ENCODE results near the gene EFS.
"Not testable (repeated sequence)": the region's sequence is repeated elsewhere in the genome, so short reads cannot be mapped to it uniquely, and the experiment has no call there.

The EFS gene

DNA sequence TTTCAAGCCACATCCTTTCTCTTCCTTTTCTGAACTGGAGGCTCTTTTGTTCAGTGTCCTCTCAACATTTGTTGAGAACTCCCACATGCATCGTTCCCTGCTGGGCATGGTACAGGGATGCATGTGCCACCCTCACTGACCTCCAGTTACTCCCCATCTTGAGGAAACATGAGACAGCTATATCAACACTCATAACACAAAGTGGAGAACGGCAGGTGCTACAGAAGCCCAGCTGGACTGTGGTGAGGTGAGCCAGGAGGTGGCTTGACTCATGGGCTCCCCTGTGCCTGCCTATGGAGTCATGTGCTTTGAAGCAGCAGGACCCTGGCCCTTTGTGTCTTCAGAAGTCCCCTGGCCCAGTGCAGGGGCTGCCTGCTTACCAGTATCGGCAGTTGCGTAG lies 33.4 kb upstream of the EFS start:
- DNase-seq = no peak

DNA sequence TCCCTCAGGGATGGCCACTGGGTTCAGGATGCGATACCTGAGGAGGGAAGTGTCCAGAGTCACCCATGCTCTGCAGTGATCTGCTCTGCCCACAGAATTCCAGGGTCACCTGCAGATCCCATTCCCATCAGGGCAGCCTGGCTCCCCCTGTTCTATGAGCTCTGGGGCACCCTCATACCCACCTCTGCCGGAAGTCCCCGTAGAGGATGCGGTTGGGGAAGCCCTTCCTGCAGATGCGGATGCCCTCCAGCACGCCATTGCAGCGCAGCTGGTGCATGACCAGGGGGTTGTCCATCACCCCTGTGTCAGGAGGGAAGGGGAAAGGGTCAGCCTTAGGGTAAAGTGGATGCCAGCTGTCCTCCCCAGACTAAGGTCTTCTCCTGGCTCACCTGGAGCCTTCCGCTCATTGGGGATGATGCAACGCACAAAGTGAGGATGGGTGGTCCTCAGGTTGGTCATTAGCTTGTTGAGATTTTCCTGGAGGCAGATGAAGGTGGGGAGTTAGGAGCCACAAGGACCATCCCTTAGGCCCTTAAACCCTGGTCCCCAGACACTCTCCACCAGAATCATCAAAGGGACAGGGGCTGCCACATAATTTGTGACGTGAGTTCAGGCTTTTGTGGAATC lies 31.9 kb upstream of the EFS start:
- no peak for DNase-seq

DNA sequence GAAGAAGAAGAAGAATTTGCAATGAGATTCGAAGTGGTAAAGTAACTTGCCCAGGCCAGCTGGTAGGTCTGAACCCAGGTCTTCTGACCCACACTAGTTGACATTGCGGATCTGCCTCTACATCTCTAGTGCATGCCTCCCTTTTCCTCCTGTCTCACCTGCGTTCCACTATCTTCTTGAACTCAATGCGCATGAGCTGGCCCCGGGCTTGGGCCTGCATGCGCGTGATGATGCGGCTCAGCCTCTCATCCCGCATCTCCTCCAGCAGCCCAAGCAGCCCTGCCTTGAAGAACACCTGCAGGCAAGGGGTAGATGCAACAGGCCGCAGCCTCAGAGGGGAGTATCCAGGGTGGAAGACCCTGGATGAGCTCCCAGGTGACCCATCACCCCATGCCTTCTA lies 31.2 kb upstream of the EFS start:
- no peak for DNase-seq

DNA sequence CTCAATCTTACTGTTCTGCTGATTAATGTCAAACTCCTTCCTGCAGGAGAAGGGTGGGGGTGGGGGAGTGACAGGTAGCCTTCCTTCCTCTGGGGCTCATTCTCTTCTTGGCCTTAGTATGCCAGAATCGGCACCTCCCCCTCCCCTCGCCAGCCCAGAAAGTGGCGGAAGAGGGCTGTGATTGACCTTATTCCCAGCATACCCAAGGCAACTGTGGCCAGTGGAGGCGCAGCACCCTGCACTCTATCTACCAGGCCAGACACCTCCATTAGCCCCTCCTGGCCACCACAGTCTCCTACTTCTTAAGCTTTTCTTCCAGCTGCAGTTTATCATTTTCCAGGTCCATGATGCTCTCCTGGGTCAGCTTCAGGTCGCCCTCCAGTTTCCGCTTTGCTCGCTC lies 27.6 kb upstream of the EFS start:
- DNase-seq = no peak

DNA sequence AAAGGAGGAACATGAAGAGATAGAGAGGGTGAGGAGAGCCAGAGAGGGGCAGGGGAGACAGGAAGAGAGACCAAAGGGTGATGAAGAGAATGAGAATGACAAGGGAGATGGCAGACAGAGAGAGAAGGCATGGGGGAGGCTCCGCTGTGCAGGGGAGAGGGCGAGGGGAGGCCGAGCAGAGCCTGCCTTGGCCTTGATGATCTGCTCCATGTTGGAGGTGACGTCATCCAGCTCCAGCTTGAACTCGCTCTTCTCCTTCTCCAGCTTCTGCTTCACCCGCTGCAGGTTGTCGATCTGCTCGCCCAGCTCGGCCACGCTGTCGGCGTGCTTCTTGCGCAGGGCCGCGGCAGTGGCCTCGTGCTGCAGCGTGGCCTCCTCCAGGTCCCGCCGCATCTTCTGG lies 24.9 kb upstream of the EFS start:
- DNase-seq = not testable (repeated sequence)

DNA sequence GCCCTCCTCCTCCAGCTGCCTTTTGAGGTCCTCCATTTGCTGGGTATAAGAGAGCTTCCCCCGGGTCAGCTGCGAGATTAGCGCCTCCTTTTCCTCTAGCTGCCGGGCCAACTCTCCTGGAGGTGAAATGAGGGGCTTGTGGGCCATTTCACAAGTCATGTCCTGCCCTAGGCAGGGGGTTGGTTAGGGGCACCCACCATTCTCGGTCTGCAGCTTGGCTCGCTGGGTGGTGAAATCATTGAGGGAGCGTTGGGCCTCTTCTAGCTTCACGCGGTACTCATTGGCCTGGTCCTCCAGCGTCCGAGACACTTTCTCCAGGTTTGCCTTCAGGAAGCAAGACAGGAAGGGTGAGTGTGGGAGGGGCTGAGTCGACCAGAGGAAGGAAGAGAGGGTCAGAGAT lies 24.4 kb upstream of the EFS start:
- DNase-seq = no peak

DNA sequence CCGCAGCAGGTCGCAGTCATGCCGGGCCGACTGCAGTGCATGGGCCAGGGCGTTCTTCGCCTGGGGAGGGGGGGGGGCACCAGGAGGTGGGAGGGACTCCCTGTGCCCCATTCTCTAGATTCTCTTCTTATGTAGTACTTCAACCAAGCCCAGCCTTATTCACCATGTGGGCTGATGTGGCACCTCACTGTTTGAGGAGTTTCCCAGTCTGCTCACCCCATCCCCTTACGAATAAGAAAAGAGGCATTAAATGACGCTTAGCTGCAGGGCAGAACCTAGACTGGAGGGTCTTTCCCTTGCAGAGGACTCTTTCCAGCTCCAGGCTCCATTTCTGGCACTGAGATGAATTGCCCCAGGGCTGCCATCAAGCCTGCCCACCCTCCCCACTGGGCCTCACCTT lies 24.0 kb upstream of the EFS start:
- no peak for DNase-seq

DNA sequence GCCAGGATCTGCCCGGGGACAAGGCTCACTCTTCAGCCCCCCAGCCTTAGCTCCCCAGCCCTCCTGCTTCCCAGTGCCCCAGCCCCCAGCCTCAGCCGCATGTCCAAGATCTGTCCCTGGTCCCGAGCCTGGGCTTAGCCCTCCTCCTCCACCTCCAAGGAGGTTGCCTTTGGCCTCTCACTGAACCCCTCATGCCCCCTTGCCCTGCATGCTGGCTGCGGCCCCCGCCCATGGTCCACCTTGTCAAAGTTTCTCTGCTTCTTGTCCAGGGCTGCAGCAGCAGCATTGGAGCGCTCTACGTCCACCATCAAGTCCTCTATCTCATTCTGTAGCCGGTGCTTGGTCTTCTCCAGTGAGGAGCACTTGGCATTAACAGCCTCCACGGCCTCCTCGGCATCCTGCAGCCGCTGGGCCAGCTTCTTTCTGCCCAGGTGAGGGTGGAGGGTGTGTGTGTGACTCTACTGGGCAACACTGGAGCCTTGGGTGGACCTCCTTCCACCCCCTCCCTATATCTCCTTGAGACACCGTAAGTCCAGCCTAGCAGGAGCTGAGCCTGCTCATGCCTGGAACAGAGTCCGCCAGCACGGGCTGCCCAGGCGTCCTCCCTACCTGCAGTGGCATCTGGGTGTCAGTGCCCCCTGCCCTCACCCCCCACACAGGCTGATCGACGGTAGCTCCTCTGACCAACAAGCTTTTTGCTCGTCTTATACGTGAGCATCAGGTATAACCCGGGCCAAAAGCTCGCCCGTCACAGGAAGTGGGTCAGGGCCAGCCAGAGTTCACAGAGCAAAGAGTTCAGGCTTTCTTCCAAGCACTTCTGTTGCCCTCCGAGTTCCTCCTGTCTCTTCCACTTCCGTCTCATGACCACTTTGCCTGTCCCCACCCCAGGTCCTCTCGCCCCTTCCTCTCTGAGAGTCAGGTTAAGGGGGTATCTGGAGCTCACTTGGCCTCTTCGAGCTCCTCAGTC lies 23.2 kb upstream of the EFS start:
- DNase-seq = no peak

DNA sequence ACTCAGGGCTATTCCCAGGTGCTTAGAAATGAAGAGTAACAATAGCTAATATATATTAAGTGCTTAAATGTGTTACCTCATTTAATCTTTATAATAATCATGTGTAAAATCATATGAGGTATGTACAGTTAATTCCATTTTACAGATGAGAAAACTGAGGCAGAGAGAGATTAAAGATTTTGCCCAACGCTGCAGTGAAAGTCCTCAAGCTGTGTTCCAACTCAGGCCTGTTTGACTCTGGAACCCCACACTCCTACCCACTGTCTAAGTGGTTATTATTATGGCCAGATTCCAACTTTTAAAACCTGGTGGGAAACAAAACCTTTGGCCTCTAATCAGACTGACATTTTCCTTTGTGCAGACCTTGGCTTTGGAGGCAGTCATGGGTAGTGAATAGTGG lies 22.0 kb upstream of the EFS start:
- no peak for DNase-seq

DNA sequence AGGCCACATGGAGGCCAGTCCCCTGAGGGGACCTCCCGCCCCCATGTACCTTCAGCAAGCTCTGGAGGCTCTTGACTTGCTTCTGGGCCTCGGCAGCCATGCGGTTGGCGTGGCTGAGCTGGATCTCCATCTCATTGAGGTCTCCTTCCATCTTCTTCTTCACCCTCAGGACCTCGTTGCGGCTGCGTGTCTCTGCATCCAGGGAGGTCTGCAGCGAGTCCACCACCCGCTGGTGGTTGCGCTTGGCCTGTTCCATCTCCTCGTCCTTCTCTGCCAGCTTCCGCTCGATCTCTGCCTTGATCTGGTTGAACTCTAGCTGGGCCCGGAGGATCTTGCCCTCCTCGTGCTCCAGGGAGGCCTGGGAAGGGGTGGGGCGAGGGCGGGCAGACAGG lies 21.3 kb upstream of the EFS start:
- not testable (repeated sequence) for DNase-seq

DNA sequence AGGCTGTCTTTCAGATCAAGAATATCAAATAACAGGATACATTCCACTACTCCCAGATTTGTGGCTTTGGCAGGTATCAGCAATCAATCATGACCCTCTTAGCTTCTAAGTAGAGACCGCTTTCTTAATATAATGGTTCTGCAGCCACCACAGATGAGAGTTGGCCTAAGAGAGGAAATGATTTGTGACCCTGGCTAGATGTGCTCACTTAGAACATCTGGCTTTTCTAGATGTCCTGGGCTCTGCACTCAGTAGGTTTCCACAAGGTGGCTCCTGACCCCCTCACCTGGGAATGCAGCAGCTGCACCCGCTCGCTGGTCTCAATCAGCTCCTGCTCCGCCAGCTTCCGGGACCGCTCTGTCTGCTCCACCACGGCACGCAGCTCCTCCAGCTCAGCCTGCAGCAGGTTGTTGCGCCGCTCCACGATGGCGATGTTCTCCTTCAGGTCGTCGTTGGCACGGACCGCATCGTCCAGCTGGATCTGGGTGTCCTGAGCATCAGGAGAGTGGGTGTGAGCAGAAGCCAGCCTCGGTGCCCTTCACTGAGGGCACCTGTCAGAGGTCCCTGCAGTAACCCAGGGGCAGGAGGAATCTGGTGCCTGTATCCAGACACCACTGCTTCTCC lies 20.8 kb upstream of the EFS start:
- no peak for DNase-seq

DNA sequence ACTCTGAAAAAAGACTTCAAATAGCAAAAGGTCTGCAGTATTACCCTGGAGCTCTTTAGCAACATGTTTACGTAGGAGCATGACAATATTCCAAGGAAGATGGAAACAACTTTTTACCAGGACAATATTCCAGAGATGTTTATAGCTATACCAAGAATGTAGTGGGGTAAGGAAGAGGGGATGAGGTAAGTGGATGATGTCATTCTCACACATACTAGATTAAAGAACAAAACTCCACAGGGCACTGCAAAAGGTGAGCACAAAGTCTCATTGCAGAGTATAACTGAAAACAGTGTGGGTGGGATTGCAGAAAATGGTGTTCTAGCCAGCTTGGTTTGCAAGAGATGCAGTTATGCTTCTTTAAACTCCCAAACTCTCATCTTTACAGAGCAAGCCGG lies 20.3 kb upstream of the EFS start:
- DNase-seq = no peak

DNA sequence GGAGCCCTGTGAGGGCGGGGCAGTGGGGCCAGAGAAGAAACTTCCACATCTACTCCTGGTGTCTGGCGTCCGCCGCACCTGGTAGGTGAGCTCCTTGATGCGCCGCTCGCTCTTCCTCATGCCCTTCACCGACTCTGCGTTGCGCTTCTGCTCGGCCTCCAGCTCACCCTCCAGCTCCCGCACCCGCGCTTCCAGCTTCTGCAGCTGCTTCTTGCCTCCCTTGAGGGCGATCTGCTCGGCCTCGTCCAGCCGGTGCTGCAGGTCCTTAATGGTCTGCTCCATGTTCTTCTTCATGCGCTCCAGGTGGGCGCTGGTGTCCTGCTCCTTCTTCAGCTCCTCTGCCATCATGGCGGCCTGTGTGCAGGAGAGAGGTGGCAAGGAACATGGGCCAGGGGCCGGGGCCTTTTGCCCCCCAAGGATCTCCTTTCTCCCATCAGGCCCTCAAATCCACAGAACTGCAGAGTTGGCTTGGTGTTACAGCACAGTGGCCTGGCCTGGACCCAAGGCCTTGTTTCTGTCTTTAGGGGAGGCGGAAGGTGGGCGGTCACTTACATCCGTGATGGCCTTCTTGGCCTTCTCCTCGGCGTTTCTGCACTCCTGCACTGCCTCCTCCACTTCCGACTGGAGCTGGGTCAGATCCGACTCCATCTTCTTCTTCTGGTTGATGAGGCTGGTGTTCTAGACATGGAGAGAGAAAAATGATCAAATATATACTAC lies 19.6 kb upstream of the EFS start:
- no peak for DNase-seq

DNA sequence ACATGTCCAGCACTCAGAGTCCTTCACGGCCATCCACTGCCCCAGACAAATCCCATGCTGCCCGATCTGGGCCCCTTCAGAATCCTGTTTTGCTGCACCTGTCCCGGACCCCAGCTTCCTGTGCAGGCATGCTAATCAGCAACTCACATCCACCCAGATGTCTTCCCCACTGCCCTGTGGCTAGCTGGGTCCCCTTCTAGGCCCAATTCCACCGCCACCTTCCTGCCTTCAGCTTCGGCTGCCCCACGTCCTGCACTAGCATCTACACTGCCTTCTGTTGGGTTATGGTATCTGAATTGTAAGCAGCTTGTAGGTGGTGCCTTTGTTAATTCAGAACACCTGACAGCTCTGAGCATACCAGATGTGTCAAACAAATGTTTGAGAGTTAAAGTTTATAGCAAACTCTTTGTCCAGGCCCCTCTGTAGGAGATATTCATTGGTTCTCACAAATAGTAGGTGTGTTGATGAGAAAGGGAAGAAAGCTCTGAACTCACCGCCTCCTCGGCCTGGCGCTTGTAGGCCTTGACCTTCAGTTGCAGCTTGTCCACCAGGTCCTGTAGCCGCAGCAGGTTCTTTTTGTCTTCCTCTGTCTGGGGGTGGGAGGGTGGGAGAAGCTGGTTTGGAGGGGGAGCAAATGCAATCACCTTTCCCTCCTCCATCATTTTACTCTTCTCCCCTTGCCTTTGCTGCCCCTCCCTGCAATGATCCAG lies 17.9 kb upstream of the EFS start:
- DNase-seq = no peak

DNA sequence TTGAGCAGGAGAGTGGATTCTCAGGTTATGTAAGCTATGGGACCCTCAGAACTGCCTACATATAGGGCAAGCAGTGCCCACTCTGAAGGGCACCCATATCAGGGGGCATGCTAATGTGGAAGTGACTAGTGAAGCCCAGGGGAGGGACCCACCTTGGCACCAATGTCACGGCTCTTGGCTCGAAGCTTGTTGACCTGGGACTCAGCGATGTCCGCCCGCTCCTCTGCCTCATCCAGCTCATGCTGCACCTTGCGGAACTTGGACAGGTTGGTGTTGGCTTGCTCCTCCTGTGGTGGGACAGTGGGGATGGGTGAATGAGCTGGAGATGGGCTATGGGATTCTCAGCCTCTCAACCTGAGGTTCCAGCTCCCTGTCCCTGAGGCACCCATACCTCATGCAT lies 17.3 kb upstream of the EFS start:
- DNase-seq = no peak

DNA sequence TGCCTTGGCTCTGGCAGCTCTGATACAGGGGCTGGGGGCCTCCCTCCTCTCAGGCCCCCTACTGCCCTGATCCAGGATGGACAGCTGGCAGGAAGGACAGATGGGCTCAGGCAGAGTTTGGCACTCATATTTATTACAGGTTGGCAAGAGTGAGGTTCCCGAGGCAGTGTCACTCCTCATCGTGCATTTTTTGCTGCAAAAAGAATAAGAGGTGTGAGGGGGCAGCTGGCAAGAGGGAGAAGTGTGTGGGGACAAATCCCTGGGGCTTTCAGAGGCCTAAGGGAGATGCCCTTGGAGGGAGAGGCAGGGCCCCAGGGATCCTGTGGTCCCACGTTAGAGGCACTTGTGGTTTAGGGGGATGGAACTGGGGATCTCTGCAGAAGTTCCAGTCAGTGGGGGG lies 16.9 kb upstream of the EFS start:
- DNase-seq = no peak

DNA sequence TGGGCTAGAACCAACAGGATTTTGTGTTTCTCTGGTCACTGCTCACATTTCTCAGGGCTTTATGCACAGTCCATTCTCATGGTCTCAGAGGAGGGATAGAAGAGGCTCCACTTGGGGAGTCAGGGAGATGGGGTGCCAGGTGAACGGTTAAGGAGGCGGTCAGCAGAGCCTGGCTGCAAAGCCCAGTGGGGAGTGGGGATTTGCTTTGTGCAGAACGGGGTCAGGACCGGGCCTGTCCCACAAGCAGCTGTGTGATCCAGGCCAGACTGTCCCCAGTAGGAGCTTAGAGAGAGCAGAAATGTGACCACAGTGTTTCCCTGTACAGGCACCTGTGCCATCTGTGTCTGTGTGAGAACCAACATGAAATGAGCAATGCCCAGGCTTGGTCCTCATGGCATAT lies 16.0 kb upstream of the EFS start:
- no peak for DNase-seq

DNA sequence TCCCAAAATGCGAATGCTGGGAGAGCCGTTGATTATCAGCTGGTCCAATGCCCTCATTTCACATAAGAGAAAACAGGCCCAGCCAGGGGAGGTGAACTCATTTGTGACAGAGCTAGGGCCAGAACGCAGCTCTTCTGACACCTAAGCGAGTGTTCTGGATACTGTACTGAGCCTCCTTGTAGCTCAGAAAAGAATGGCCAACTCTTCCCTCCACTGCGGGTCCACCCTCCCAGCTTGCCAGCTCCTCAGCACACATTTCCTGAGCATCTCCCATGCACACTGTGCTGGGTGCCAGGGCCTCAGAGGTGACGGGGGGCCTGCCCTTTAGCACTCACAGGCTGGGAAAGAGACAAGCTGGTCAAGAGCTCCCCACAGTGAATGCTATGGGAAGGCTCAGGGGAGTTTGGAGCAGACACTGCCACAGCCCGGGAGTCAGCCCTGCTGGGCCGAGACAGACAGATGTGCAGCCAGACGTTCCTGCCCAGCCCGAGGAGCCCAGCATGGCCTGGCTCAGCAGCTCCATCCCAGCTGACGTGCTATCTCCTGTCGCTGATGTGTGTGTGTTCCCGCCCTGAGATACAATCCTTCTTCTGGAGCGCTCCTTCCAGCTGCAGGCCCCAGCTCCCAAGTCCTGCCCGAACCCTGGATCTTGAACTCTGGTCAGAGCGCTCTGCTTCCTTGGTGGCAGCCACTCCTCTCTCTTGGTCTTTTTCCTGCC lies 15.4 kb upstream of the EFS start:
- no peak for DNase-seq

DNA sequence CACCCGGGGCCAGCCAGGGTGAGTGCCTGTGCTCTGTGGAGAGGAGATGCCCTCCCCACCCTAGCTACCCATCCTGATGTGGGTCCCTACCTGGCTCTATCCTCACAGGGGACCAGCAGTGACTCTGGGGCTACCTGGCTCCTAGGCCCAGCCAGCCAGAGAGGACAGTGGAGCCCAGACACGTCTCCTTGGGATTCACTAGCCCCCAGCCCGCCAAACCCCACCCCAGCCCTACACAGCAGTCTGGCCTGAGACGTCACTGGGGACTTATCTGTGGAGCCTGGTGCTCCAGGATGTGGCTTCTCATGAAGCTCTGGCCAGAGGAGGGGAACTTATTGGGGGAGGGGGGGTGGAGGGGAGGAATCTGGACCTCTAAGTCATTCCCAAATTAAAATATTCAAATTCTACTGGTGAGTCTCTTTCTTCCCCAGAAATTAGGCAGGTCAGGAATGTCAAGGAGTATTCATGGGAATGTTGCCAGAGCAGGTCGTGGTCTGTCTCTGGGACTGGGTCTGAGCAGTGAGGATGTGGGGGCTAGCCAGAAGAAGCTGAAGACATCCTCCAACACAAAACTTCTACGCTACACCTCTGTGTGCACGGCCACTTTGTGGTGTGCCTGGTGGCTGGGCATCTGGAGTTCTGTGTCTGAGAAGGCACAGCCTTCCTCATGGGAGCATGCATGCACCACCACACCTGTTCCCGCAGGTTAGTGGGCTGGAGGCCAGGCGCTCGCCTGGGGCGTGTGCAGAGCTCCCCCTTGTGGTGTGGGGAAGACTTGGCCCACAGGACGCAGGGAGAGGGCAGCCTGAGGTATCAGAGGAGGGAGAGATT lies 14.6 kb upstream of the EFS start:
- DNase-seq = peak; percentile 22

DNA sequence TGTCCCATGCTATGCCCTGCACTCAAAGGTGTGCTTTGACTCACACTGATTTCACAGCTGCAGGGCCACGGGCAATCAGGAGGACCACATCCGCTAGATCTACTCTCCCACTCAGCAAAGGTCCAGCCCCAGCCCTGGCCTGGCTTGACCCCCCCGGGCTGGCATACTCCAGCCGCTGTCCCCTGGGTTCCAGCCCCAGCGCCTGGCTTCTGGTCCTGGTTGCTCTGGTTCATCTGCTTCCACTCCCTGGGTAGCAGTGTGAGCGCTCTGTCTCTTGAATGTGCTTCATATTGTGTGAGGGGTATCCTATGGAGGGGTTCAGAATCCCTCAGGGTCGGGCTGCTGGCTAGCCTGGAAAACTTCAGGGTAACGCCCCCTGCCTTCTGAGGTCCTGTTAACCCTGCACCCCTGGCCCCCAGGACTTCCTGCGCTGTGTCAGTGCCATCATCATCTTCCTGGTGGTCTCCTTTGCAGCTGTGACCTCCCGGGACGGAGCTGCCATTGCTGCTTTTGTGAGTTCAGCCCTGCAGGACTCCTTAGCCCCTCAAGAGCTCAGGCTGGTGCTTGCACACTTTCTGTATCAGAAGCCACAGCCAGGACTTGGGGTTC lies 13.7 kb upstream of the EFS start:
- no peak for DNase-seq
